Panc1 (cell line): ENCODE measurements around the gene THADA. TPM values are rescaled to one million over a fixed set of nuclear protein-coding genes. Genes with fewer than 3 reads are reported as not detected.
A peak's percentile ranks its signal among the peaks of the same experiment; 100 is the strongest.

Experiments used
- ATAC-seq: fragments of 200-7000 bp; cut with Tn5 transposase; 2 replicates; pipeline ENCODE4 v1.9.1; 2020; ENCODE audit warnings: mild to moderate bottlenecking, moderate library complexity
- BruUV-seq: library from RNA; stranded (reverse); fragments of 400-500 nt; replicated peaks from 2 replicates; lab custom pipeline; 2021; lab: Mats Ljungman, UMichigan
- CTCF ChIA-PET: fragments of 300-600 bp; sonication (Branson Sonifier 250); formaldehyde crosslinking; loops from one replicate; lab custom pipeline; 2022; ENCODE audit warnings: antibody characterized with exemption; lab: Charles Lee
- POLR2A ChIA-PET: fragments of 300-600 bp; sonication (Branson Sonifier 250); formaldehyde crosslinking; loops from one replicate; lab custom pipeline; 2022; ENCODE audit warnings: antibody characterized with exemption; lab: Charles Lee
- DNase-seq: peaks from one replicate; pipeline ENCODE4 v3.0.0-alpha.2; 2010; ENCODE audit warnings: low read depth, low spot score
- H3K27ac ChIP-seq: 2 replicates; pipeline ENCODE4 v1.5.1; 2011; ENCODE audit warnings: mild to moderate bottlenecking, low read length, inconsistent platforms
- H3K27me3 ChIP-seq: fragments of 200-500 bp; sonication (Bioruptor generic); 2 replicates; pipeline ENCODE4 v1.6.0; 2014; ENCODE audit warnings: low read length, inconsistent platforms; ENCODE audit not compliant: control insufficient read depth, insufficient read depth
- H3K36me3 ChIP-seq: fragments of 200-500 bp; sonication (Bioruptor generic); 2 replicates; pipeline ENCODE4 v1.5.1; 2014; ENCODE audit warnings: inconsistent platforms, mild to moderate bottlenecking, low read length, moderate library complexity; ENCODE audit not compliant: control insufficient read depth, insufficient read depth
- H3K4me1 ChIP-seq: 2 replicates; pipeline ENCODE4 v1.5.1; 2011; ENCODE audit warnings: inconsistent platforms, mild to moderate bottlenecking, low read length, moderate library complexity; ENCODE audit not compliant: control insufficient read depth, insufficient read depth
- H3K4me3 ChIP-seq, 2 experiments: 2 replicates each; pipeline ENCODE4 v1.5.1; 2011 to 2012; ENCODE audit warnings: low read depth in 2 of 2, low read length in 2 of 2, mild to moderate bottlenecking in 2 of 2, inconsistent platforms in 1 of 2, moderate library complexity in 1 of 2
- H3K9me3 ChIP-seq: fragments of 200-500 bp; sonication (Bioruptor generic); 2 replicates; pipeline ENCODE4 v1.5.1; 2014; ENCODE audit warnings: low read depth, mild to moderate bottlenecking, inconsistent platforms, low read length, moderate library complexity; ENCODE audit not compliant: control insufficient read depth, insufficient read depth
- POLR2AphosphoS5 ChIP-seq: IDR thresholded peaks from 2 replicates; pipeline ENCODE4 v1.6.1; 2012; ENCODE audit warnings: mild to moderate bottlenecking, low read depth, low read length, moderate library complexity
- REST ChIP-seq, 2 experiments: IDR thresholded peaks; 2 replicates each; pipeline ENCODE4 v1.6.1; 2011 to 2012; ENCODE audit warnings: low read depth in 2 of 2, control low read depth in 1 of 2, low read length in 1 of 2, mild to moderate bottlenecking in 1 of 2, moderate library complexity in 1 of 2; ENCODE audit not compliant: insufficient read depth in 1 of 2
- SIN3A ChIP-seq: IDR thresholded peaks from 2 replicates; pipeline ENCODE4 v1.6.1; 2012; ENCODE audit warnings: low read depth, mild to moderate bottlenecking, low read length, moderate library complexity, borderline replicate concordance; ENCODE audit not compliant: insufficient read depth
- TCF7L2 ChIP-seq: IDR thresholded peaks from 2 replicates; pipeline ENCODE4 v1.6.1; 2011; ENCODE audit warnings: mild to moderate bottlenecking, low read depth, low read length, inconsistent platforms
- in situ Hi-C: cut with HindIII; loops from 2 replicates; pipeline ENCODE4 v1.10.0; 2016; ENCODE audit warnings: low sequenced_read_pairs, low pct_unique_long_range_greater_than_20kb
- intact Hi-C: fragments of 100-400 bp; cut with micrococcal nuclease; formaldehyde crosslinking; loops from one replicate; pipeline ENCODE4 v1.10.0; 2022; ENCODE audit not compliant: unreplicated experiment
- total RNA-seq: library from RNA; stranded (reverse); gene quantifications from one replicate; pipeline ENCODE4 v1.2.1, GENCODE V29; 2021; ENCODE audit not compliant: unreplicated experiment
- TF ChIP-seq, protein P1 (sequence below): fragments of 450-650 bp; IDR thresholded peaks from 2 replicates; pipeline ENCODE4 v1.5.1; 2017; ENCODE audit warnings: mild to moderate bottlenecking

THADA gene
- total RNA-seq, 1 experiment from 2014 or later: 37.2 TPM

- Histone ChIP-seq H3K9me3 (no peaks in the 10 kb centered on the region), H3K36me3 (no peaks in the 10 kb centered on the region), H3K4me1 (peaks cover 9% of the 10 kb centered on the region), H3K27me3 (no peaks in the 10 kb centered on the region), H3K27ac (no peak overlapping the region; the same call in 1 of the 2 replicates), H3K4me3 (no peak overlapping the region)
- ChIA-PET CTCF (interaction anchor here (0.7 kb wide), 1 partner anchor 281 kb away, joined by 4 read pairs; no protein-coding TSS in a partner anchor), POLR2A (no interaction called here)
- intact Hi-C loops: no loop called here
- TF ChIP-seq POLR2AphosphoS5 (no peak), TCF7L2 (no peak), REST (IDR thresholded peaks at IDR 0.05; ENCODE audit: insufficient read depth in 1 of 2, low read depth in 2 of 2, low read length in 1 of 2) (no peak), SIN3A (no peak)
- TF ChIP-seq, protein P1, sequence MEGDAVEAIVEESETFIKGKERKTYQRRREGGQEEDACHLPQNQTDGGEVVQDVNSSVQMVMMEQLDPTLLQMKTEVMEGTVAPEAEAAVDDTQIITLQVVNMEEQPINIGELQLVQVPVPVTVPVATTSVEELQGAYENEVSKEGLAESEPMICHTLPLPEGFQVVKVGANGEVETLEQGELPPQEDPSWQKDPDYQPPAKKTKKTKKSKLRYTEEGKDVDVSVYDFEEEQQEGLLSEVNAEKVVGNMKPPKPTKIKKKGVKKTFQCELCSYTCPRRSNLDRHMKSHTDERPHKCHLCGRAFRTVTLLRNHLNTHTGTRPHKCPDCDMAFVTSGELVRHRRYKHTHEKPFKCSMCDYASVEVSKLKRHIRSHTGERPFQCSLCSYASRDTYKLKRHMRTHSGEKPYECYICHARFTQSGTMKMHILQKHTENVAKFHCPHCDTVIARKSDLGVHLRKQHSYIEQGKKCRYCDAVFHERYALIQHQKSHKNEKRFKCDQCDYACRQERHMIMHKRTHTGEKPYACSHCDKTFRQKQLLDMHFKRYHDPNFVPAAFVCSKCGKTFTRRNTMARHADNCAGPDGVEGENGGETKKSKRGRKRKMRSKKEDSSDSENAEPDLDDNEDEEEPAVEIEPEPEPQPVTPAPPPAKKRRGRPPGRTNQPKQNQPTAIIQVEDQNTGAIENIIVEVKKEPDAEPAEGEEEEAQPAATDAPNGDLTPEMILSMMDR: no peak
- in situ Hi-C loops: no loop called here
- ATAC-seq (no peak), DNase-seq (no peak)
- BruUV-seq: no TSS peak
Measured at GRCh38 chr2:43306197-43306596, 289.6 kb downstream of the THADA start.

- ChIA-PET POLR2A (no interaction called here), CTCF (no interaction called here)
- no peak for DNase-seq
- in situ Hi-C loops: no loop called here
- TSS peak; percentile 52 for BruUV-seq
- ATAC-seq: no peak
- Histone ChIP-seq H3K36me3 (no peaks in the 10 kb centered on the region), H3K9me3 (no peaks in the 10 kb centered on the region), H3K4me1 (peaks cover 15% of the 10 kb centered on the region), H3K27ac (peak overlapping the region; percentile 2; the same call in 1 of the 2 replicates), H3K27me3 (no peaks in the 10 kb centered on the region), H3K4me3 (no peak overlapping the region)
- intact Hi-C loops: no loop called here
- TF ChIP-seq REST (IDR thresholded peaks at IDR 0.05; ENCODE audit: insufficient read depth in 1 of 2, low read depth in 2 of 2, low read length in 1 of 2) (no peak), SIN3A (no peak), POLR2AphosphoS5 (no peak), TCF7L2 (no peak)
- TF ChIP-seq, protein P1: no peak
Measured at GRCh38 chr2:43305517-43305916, 290.3 kb downstream of the THADA start.
